PC-3 (cell line): Measurements from ENCODE around the gene ALPK1. TPM values are rescaled to one million over a fixed set of nuclear protein-coding genes. Genes with fewer than 3 reads are reported as not detected.

ENCODE experiments used
- ATAC-seq: fragments of 200-7000 bp; cut with Tn5 transposase; 2 replicates; pipeline ENCODE4 v1.9.1; 2020; ENCODE audit warnings: mild to moderate bottlenecking, moderate library complexity
- BruUV-seq: library from RNA; stranded (reverse); fragments of 400-500 nt; replicated peaks from 2 replicates; lab custom pipeline; 2021; lab: Mats Ljungman, UMichigan
- CTCF ChIA-PET: fragments of 300-600 bp; sonication (Branson Sonifier 250); formaldehyde crosslinking; loops from one replicate; lab custom pipeline; 2022; ENCODE audit warnings: antibody characterized with exemption; lab: Charles Lee
- POLR2A ChIA-PET: fragments of 300-600 bp; sonication (Branson Sonifier 250); formaldehyde crosslinking; loops from one replicate; lab custom pipeline; 2022; ENCODE audit warnings: antibody characterized with exemption; ENCODE audit not compliant: unreplicated experiment; lab: Charles Lee
- DNase-seq: peaks from one replicate; pipeline ENCODE4 v3.0.0-alpha.2; 2015
- H2AFZ ChIP-seq: fragments of 300-600 bp; sonication (generic); 2 replicates; pipeline ENCODE4 v1.6.0; 2016; ENCODE audit warnings: antibody characterized with exemption, low read length
- H3F3A ChIP-seq: fragments of 300-600 bp; sonication (generic); one replicate; pipeline ENCODE4 v1.6.0; 2017; ENCODE audit warnings: antibody characterized with exemption, low read length, control low read depth, mild to moderate bottlenecking; ENCODE audit not compliant: unreplicated experiment
- H3K27ac ChIP-seq: fragments of 300-600 bp; sonication (generic); 2 replicates; pipeline ENCODE4 v1.5.1; 2016; ENCODE audit warnings: mild to moderate bottlenecking, low read length
- H3K27me3 ChIP-seq: fragments of 300-600 bp; sonication (generic); 2 replicates; pipeline ENCODE4 v1.6.1; 2016; ENCODE audit warnings: low read length, mixed read lengths
- H3K36me3 ChIP-seq: fragments of 300-600 bp; sonication (generic); 2 replicates; pipeline ENCODE4 v1.6.1; 2016; ENCODE audit warnings: low read depth, mixed run types, low read length, mixed read lengths
- H3K4me1 ChIP-seq: fragments of 300-600 bp; sonication (generic); 2 replicates; pipeline ENCODE4 v1.5.1; 2016; ENCODE audit warnings: low read length; ENCODE audit not compliant: insufficient read depth
- H3K4me2 ChIP-seq: fragments of 300-600 bp; sonication (generic); 2 replicates; pipeline ENCODE4 v1.6.0; 2016; ENCODE audit warnings: low read length
- H3K4me3 ChIP-seq: fragments of 300-600 bp; sonication (generic); 2 replicates; pipeline ENCODE4 v1.5.1; 2016; ENCODE audit warnings: mild to moderate bottlenecking, low read length, mixed read lengths
- H3K79me2 ChIP-seq: fragments of 300-600 bp; sonication (generic); 2 replicates; pipeline ENCODE4 v1.6.1; 2017; ENCODE audit warnings: low read length, mixed read lengths
- H3K9ac ChIP-seq: fragments of 300-600 bp; sonication (generic); 2 replicates; pipeline ENCODE4 v1.6.0; 2016; ENCODE audit warnings: mild to moderate bottlenecking, low read length
- H3K9me2 ChIP-seq: fragments of 300-600 bp; sonication (generic); replicated peaks from 2 replicates; pipeline ENCODE4 v1.6.1; 2016; ENCODE audit warnings: mixed run types, low read length, mixed read lengths
- H3K9me3 ChIP-seq: fragments of 300-600 bp; sonication (generic); 2 replicates; pipeline ENCODE4 v1.6.1; 2016; ENCODE audit warnings: low read length, mixed read lengths
- H4K20me1 ChIP-seq: fragments of 300-600 bp; sonication (generic); 2 replicates; pipeline ENCODE4 v1.6.1; 2016; ENCODE audit warnings: low read length, mixed read lengths
- EZH2 ChIP-seq: fragments of 300-600 bp; sonication (generic); IDR thresholded peaks from one replicate; pipeline ENCODE4 v1.6.1; 2017; ENCODE audit warnings: antibody characterized with exemption, mild to moderate bottlenecking, low read length; ENCODE audit not compliant: unreplicated experiment
- EZH2phosphoT487 ChIP-seq: fragments of 300-600 bp; sonication (generic); IDR thresholded peaks from 2 replicates; pipeline ENCODE4 v1.6.1; 2018; ENCODE audit warnings: mild to moderate bottlenecking, antibody characterized with exemption, low read length, borderline replicate concordance
- intact Hi-C: fragments of 100-400 bp; cut with micrococcal nuclease; formaldehyde crosslinking; loops from 2 replicates; pipeline ENCODE4 v1.9.0; 2023
- total RNA-seq: library from RNA; depleted of rRNA; stranded (reverse); fragments of >200 nt; gene quantifications from 2 replicates; pipeline ENCODE4 v1.2.3, GENCODE V29; 2014
- TF ChIP-seq, protein P1 (sequence below): fragments of 300-600 bp; sonication (generic); conservative IDR thresholded peaks from 2 replicates; pipeline ENCODE4 v1.5.1; 2017; ENCODE audit warnings: antibody characterized with exemption, low read depth, mild to moderate bottlenecking, low read length

ALPK1 gene
- total RNA-seq, 1 experiment from 2014 or later = 4.2 TPM

DNA sequence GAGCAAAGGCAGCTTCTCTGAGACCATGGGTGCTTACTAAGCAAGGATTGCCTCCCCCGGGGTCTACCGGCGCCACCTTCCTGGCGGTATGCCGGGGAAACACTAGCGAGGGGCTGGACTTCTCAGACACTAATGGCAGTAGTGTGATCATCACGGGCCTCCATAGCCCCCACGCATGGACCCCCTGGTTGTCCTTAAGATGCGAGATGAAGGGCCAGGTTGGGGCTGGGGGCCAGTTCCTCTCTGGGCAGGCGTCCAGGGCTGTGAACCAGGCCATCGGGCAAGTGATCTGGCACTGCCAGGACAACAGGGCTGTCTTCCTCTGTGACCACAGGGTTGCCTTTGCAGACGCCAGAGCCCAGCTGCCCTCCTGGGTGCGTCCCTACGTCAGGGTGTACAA, 60.7 kb downstream of the ALPK1 start:
- ChIA-PET CTCF (no interaction called here), POLR2A (no interaction called here)

DNA sequence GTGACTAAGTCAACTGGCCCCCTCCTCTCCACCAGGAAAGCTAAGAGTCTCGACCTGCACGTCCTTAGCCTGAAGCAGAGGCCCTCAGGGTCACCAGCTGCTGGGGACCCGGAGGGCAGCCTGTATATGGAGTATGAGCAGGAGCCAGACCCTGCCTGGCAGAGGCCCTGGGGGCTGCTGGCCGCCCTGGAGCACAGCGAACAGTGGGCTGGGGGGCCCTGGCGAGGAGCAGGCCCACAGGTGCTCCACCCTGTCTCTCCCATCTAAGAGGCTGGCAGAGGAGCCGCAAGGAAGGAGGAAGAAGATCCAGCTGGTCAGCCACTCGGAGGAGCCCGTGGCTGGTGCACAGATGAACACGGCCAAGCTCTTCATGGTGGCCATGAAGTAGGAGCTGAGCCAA, 61.2 kb downstream of the ALPK1 start:
- Histone ChIP-seq H3K9ac (no peak overlapping the region), H4K20me1 (no peaks in the 10 kb centered on the region), H3K79me2 (no peaks in the 10 kb centered on the region), H3F3A (no peaks in the 10 kb centered on the region), H2AFZ (no peak overlapping the region), H3K9me2 (no peaks in the 10 kb centered on the region), H3K9me3 (no peaks in the 10 kb centered on the region), H3K4me2 (no peak overlapping the region), H3K27ac (no peak overlapping the region), H3K36me3 (no peaks in the 10 kb centered on the region), H3K27me3 (no peaks in the 10 kb centered on the region), H3K4me3 (no peak overlapping the region), H3K4me1 (0 out of 2 replicates have a peak, but pooled peaks cover 4% of the 10 kb centered on the region)
- ChIA-PET CTCF (no interaction called here), POLR2A (no interaction called here)
- no peak for ATAC-seq
- no peak for TF ChIP-seq EZH2phosphoT487
- TF ChIP-seq, protein P1, sequence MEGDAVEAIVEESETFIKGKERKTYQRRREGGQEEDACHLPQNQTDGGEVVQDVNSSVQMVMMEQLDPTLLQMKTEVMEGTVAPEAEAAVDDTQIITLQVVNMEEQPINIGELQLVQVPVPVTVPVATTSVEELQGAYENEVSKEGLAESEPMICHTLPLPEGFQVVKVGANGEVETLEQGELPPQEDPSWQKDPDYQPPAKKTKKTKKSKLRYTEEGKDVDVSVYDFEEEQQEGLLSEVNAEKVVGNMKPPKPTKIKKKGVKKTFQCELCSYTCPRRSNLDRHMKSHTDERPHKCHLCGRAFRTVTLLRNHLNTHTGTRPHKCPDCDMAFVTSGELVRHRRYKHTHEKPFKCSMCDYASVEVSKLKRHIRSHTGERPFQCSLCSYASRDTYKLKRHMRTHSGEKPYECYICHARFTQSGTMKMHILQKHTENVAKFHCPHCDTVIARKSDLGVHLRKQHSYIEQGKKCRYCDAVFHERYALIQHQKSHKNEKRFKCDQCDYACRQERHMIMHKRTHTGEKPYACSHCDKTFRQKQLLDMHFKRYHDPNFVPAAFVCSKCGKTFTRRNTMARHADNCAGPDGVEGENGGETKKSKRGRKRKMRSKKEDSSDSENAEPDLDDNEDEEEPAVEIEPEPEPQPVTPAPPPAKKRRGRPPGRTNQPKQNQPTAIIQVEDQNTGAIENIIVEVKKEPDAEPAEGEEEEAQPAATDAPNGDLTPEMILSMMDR = no peak
- TF ChIP-seq EZH2 = no peak
- no TSS peak for BruUV-seq
- DNase-seq = no peak
- intact Hi-C loops = no loop called here

More for the DNA sequence above, 60.7 kb downstream of the ALPK1 start:
- Histone ChIP-seq H3K27me3 (no peaks in the 10 kb centered on the region), H3K36me3 (no peaks in the 10 kb centered on the region), H3K79me2 (no peaks in the 10 kb centered on the region), H3K9me3 (no peaks in the 10 kb centered on the region), H3K4me1 (0 out of 2 replicates have a peak, but pooled peaks cover 4% of the 10 kb centered on the region), H3K4me2 (no peak overlapping the region), H3K9me2 (no peaks in the 10 kb centered on the region), H3K4me3 (no peak overlapping the region), H2AFZ (no peak overlapping the region), H3F3A (no peaks in the 10 kb centered on the region), H3K27ac (no peak overlapping the region), H3K9ac (no peak overlapping the region), H4K20me1 (no peaks in the 10 kb centered on the region)
- no TSS peak for BruUV-seq
- DNase-seq (no peak), ATAC-seq (no peak)
- intact Hi-C loops = no loop called here
- TF ChIP-seq, protein P1 = no peak
- TF ChIP-seq EZH2phosphoT487 = no peak
- no peak for TF ChIP-seq EZH2

DNA sequence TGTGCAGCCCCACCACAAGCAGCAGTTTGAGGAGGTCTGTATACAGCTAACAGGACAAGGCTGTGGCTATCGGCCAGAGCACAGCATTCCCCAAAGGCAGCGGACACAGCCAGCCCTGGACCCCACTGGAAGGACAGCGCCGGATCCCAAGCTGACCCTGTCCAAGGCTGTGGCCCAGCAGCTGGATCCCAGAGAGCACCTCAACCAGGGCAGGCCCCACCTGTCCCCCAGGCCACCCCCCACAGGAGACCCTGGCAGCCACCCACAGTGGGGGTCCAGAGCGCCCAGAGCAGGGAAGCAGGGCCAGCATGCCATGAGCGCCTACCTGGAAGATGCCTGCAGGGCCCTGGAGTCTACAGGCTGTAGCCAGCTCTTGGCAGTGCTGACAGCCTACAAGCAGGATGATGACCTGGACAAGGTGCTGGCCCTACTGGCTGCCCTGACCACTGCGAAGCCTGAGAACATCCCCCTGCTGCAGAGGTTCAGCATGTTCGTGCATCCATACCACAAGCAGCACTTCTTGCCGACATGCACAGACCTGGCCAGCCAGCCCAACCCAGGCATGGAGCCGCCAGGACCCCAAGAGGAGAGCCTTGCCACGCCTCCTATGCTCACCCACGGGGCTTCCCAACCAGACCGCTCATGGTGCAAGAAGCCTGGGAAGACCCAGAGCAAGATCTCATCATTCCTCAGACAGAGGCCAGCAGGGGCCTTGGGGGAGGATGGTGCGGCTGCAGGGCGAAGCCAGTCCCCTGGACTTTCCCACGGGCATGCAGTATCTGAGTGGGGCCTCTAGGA, 62.0 kb downstream of the ALPK1 start:
- no peak overlapping the region for H2AFZ ChIP-seq
- TF ChIP-seq, protein P1 = no peak
- TF ChIP-seq EZH2phosphoT487 = no peak
- TF ChIP-seq EZH2 = no peak
- H3K9me3 ChIP-seq = no peaks in the 10 kb centered on the region
- no peaks in the 10 kb centered on the region for H3K9me2 ChIP-seq
- ATAC-seq (no peak), DNase-seq (no peak)
- H4K20me1 ChIP-seq = no peaks in the 10 kb centered on the region
- ChIA-PET POLR2A (no interaction called here), CTCF (no interaction called here)
- no peak overlapping the region for H3K4me3 ChIP-seq
- H3K36me3 ChIP-seq = no peaks in the 10 kb centered on the region
- no peaks in the 10 kb centered on the region for H3K27me3 ChIP-seq
- no peak overlapping the region for H3K27ac ChIP-seq
- H3K79me2 ChIP-seq = no peaks in the 10 kb centered on the region
- H3K4me2 ChIP-seq = no peak overlapping the region
- H3F3A ChIP-seq = no peaks in the 10 kb centered on the region
- H3K4me1 ChIP-seq = 0 out of 2 replicates have a peak, but pooled peaks cover 4% of the 10 kb centered on the region
- no TSS peak for BruUV-seq
- intact Hi-C loops = no loop called here
- H3K9ac ChIP-seq = no peak overlapping the region
